NCI-H510A treated with DMSO at 0.1 percent for 48 hours (cell line): ENCODE data around the gene USO1.
"Not testable (repeated sequence)": the region's sequence is repeated elsewhere in the genome, so short reads cannot be mapped to it uniquely, and the experiment has no call there.

Source experiments
- DNase-seq: peaks from one replicate; lab custom pipeline; 2025; lab: John Stamatoyannopoulos, UW

The USO1 gene

DNA sequence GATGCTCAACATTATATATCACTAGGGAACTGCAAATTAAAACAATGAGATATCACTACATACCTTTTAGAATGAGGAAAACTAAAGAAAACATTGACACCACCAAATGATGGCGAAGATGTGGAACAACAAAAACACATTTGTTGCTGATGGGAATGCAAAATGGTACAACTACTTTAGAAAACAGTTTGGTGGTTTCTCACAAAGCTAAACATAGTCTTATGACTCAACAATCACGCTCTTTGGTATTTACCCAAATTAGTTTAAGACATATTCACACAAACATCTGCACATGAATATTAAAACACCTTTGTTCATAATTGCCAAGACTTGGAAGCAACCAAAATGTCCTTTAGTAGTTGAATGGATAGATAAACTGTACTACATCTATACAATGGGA lies 53.2 kb downstream of the USO1 start:
- DNase-seq = no peak

DNA sequence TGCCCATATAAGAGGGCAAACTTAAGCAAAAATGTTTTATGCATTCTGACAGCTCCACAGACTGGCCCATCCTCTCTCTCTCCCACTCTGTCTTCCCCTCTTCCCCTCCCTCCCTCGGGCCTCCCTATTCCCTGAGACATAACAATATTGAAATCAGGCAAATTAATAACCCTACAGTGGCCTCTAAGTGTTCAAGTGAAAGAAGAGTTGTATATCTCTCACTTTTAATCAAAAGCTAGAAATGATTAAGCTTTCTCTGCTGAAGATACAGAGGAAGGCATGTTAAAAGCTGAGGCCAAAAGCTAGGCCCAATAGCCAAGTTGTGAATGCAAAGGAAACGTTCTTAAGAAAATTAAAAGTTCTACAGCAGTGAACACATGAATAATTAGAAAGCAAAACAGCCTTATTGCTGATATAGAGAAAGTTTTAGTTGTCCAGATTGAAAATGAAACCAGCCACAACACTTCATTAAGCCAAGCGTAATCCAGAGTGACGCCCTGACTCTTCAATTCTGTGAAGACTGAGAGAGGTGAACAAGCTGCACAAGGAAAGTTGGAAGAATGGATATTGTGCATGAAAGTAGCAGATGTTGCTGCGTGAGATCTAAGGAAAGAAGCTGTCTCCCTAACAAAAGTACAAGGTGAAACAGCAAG lies 54.9 kb downstream of the USO1 start:
- no peak for DNase-seq

DNA sequence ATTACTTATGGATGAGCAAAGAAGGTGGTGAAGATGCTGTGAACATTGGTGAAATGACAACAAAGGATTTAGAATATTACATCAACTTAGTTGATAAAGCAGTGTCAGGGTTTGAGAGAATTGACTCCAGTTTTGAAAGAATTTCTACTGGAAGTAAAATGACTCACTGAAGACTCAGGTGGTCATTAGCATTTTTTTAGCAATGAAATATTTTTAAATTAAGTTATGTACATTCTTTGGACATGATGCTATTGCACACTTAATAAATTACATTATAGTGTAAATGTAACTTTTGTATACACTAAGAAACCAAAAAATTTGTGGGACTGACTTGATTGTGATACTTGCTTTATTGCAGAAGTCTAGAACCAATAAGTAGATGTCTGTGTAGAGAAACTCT lies 56.9 kb downstream of the USO1 start:
- DNase-seq = no peak

DNA sequence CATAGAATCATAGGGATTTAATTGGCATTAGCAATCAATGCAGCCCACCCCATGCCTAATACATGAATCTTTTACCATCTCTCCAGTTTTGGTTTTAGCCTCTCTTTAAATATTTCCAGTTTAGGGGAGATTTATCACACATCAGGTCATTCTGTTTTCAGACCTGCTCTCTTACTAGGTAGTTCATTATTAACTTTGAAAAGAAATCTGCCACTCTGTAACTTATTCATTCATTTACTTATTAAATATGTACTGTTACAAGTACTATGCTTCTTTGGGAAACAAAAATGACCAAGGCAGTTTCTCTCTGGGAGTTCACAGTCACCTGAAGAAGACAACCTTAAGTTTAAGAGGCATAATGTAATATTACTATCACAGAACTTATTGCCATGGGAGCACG lies 62.1 kb downstream of the USO1 start:
- no peak for DNase-seq

DNA sequence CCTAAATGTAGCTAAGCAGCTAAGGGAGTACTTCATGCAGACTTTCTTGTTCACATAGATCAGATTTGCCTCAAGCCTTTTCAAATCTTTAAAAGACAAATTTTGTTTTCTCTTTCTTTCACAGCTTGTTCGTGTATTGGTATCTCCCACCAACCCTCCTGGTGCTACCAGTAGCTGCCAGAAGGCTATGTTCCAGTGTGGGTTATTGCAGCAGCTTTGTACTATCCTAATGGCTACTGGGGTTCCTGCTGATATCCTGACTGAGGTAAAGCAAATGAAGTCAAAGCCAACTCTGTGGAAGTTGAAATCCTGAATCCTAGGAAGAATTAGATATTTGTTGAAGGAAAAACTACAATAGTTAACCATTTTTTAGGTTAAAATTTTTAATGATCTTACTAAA lies 62.6 kb downstream of the USO1 start:
- no peak for DNase-seq

DNA sequence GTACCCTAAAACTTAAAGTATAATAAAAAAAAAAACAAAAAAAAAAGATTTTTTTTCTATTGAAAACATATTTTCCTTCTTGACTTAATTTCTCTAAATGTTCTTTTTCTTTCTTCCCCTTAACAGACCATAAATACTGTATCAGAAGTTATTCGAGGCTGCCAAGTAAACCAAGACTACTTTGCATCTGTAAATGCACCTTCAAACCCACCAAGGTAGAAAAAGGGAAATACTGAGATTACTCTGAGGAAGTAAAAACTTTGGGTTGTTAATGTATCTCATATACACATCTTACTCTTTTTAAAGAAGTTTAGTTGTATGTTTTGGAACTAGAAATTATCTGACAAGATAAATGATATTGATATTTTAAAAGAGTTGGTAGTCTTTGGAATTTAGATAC lies 65.6 kb downstream of the USO1 start:
- DNase-seq = no peak

DNA sequence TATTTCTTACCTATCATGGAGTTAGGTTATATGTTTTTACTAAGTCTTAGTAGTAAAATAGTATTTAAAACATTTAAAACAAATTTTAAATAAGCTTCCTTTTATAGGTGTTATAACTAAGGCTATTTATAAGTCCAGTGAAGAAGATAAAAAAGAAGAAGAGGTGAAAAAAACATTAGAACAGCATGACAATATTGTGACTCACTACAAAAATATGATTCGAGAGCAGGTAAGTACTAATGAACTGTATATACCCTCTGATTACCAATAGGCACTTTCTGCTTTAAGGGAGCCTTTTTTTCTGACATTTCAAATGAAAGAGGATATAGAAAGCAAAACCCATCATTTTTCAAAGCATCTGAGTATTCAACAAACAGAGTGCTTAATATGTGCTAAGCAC lies 76.6 kb downstream of the USO1 start:
- DNase-seq = no peak

DNA sequence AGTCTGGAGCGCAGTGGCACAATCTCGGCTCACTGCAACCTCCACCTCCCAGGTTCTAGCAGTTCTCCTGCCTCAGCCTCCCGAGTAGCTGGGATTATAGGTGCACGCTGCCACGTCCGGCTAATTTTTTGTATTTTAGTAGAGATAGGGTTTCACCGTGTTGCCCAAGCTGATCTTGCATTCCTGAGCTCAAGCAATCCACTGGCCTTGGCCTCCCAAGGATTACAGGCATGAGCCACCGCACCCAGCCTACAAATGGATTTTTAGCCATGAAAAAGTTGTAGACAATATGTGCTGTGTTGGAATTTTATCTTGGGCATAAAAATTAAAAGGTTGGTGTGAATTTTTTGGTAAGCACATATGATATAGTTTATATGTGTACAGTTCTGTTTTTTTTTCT lies 81.7 kb downstream of the USO1 start:
- DNase-seq = not testable (repeated sequence)

DNA sequence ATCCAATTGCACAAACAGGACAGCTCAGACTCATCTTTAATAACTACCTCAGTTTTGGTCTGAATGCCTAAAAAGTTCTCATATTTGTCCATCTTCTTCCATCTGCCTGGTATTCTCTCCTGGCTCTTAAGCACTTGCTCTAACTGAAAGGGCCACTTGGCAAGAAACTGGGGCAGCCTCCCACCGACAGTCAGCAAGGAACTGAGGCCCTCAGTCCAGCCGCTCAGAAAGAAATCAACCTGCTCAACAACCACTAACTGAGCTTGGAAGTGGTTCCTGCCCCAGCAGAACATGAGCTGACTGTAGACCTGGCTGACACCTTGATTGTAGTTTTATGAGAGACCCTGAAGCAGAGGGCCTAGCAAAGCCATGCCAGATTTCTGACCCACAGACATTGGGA lies 93.5 kb downstream of the USO1 start:
- no peak for DNase-seq

DNA sequence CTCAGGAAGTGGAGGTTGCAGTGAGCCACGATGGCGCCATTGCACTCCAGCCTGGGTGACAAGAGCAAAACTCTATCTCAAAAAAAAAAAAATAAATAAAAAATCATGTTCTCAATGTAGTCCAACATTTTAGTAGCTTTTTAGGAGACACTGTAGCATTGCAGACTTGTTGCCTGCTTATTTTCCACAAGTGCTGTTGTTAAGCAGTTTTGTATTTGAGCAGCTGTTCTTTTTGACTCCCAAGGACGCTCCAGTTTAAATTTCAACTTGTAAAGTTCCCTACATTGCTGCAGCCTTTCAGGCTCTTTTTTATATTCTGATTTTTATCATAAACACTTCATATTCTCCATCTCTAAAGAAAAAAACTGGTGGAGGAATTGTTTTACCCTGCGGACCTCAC lies 94.7 kb downstream of the USO1 start:
- DNase-seq = no peak

DNA sequence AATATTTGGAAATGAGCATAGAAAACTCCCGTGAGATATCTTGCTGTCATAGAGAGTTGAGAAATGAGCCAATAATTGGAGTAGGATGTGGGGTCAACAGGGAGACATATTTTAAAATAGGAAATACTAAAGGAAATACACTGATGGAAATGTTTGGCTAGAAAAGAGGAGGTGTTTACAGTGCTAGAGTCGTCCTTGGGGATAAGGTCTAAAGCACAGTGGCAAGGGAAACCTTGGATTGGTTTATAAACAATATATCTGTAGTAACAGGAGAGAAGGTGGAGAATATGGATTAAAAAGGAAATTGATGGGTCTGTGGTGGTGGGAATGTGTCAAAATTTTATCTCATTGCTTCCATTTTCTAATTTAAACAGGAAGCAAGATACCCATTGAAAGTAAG lies 95.8 kb downstream of the USO1 start:
- DNase-seq = no peak

DNA sequence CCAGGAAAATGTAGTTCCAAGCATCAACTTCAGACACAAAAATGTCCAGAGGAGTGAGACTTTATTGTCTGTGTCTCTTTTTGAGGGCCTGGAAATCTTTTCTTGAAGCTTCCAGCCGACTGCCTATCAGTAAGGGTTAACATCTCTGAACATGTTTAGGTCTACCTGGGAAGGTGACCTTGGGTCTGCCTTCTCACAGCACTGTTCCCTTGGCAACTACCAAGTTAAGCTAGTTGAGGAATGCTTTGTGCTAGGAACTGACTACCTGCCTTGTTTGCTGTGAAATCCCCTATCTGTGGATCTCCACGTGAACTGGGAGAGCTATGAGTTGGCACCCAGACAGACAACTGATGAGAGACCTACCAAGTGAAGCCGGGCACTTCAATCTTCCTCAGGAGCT lies 96.3 kb downstream of the USO1 start:
- no peak for DNase-seq

DNA sequence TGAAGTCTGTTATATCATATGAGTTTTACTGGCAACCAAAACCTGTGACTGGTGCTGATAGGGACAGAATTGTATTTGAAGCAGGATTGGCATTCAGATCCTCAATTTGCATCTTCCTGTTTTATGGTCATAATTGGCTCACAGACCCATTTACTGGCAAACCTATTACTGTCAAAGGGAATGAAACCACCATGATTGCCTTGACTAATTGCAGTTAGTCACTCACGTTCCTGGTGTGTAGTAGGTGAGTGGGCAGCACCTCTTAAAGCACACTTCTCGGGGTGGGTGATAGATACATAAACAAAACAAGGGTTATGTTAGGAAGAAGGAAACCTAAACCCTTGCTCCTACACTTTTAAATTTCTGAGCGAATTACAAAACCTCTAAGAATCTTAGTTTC lies 96.8 kb downstream of the USO1 start:
- no peak for DNase-seq

DNA sequence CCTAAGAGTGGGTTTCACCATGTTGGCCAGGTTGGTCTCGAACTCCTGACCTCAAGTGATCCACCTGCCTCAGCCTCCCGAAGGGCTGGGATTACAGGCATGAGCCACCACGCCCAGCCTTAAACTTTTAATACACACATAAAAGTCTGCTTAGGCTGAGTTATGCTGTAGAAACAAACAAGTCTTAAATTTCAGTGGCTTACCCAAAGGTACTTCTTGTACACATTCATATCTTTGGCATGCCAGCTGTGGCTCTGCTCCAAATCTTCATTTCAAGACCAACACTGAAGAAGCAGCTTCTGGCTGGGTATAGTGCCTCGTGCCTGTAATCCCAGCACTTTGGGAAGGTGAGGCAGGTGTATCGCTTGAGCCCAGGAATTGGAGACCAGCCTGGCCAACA lies 97.6 kb downstream of the USO1 start:
- DNase-seq = no peak

DNA sequence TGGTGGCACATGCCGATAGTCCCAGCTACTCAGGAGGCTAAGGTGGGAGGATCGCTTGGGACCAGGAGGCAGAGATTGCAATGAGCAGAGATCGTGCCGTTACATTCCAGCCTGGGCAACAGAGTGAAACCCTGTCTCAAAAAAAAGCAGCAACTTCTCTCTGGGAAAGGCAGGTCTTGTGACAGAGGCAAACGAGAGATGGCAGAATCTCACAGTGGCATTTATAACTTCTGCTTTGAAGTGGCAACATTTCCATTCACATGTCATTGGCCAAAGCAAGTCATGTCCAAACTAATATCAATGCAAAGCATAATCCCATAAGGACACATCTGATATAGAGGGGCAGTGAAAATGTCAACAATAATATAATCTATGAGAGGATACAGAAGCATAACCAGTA lies 98.0 kb downstream of the USO1 start:
- DNase-seq = no peak

DNA sequence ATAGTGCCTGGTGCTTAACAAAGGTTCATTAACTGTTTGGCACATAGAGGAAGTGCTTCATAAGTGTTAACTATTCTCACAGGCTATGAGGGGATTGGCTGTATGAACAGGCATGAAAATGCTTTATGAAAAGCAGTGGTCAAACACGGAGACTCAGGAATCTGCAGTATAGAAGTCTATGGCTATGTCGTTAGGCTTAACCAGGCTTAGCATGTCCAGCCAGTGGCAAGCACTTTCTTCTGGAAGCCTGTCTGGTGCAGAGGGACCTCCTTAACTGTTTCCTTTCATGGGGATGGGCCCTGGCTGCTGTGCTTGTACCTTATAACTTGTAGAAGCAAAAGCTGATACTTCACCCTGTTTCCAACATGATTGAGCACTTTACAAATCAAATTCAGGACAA lies 99.4 kb downstream of the USO1 start:
- DNase-seq = no peak

DNA sequence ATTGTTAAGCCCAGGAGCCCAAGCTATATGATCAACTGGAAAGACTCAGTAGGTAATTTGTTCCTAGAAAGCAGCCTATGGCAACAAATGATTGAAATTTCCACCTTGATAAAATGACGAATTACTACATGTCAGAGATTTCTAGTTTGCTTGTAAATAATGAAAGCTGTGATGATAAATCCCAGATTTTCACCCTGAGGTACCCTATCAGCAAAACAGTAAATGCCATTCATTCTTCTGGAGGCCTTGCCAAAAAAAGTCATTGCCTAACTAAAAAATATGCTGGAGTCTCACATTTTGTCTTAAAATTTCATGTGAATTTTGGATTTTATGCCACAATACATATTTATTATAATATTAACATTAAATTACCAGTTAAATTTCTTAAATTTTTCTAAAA lies 106.5 kb downstream of the USO1 start:
- DNase-seq = no peak

DNA sequence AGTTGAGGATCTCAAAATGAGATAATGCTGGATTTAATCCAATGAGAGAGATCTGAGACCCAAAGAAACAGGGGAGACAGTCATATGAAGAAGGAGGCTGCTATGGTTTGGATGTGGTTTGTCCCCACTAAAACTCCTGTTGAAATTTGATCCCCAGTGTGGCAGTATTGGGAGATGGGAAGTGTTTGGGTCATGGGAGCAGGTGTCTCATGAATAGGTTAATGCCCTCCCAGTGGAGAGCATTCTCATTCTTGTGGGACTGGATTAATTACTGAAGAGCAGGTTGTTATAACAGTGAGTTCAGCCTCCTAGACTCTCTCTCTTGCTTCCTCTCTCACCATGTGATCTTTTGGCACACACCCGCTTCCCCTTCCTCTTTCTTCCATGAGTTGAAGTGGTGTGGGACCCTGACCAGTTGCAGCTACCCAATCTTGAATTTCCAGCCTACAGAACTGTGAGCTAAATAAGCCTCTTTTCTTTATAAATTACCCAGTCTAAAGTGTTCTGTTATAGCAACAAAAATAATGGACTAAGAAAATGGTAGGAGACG lies 107.6 kb downstream of the USO1 start:
- DNase-seq = peak; percentile 74

DNA sequence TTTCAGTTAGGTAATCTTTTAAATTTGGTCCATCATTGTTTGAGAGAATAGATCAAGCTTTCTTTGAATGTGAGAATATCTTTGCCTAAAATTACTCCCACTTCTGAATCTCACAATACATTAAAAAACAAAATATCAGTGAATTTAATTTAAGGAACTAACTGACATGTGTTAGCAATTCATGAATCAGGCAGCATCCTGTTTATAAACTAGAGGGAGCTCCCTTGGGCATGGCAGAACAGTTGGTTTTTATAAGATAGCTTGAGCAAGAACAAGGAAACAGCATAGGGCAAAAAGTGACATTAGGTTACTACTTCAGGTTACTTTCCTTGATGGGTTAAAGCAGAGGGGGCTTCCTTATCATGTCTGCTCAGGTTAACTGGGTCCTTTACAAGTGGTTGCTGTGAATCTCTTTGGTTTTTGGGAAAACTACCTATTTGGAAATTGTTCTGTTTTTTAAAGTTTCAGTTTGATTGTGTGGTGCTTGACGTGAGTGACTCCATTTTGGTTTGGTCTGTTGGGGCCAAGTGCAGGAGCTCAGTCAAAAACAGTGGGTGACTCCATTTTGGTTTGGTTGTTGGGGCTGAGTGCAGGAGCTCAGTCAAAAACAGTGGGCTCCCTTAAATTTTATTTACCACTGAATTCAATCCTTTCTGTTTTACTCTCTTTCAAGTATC lies 109.9 kb downstream of the USO1 start:
- no peak for DNase-seq

DNA sequence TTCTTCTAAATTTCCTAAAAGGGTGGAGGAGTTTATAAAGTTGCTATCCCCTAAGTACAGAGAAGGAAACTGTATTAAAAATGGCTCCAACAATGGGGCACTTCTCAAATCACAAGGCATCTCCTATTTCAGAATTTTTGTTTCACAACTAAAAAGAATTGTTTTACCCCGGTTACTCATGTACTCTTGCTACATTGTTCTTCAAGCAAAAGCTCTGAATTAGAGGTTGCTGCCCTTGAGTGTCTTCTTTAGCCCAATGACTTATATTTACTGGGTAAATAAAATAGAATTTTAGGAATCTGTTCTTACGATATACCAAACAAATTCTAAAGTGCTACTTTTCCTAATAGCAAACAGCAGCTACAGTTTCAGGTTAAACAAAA lies 110.4 kb downstream of the USO1 start:
- no peak for DNase-seq

DNA sequence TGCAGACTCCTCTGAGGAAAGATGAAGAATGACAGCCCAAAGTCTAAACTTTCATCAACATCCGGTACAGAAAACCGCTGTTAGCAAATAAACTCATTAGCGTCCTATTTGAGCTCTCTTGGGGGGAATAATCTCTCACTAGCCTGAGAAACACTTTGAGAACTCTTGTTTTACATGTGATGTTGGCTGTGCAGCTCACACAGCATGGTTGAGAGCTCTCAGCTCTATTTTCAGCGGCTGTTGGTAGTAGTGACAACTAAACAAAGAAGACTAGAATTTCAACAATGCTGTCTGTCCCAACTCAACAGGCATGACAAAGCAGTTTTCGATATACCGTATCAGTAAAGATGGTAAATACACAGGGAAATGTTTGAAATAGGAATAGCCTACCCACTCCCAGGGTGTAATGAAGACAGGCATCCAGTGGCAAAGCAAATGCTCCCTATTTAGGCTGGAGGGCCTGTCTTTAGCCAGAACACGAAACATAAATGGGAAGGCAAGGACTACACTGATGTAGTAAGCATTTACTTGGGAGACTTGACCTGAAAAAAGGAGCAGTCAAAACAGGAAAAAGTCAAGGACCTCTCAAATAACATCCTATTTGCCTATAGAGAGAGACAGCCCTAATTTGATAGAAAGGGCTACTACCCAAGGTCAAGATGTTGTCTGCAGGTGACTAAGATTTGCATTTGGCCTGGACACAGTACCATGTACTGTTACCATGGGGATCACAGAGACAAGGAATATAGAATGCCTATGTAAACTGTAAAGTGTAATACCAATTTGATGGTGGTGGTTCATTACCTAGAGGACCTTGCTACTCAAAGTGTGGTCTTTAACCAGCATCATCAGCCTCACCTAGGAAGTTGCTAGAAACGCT lies 117.5 kb downstream of the USO1 start:
- peak; percentile 83 for DNase-seq

DNA sequence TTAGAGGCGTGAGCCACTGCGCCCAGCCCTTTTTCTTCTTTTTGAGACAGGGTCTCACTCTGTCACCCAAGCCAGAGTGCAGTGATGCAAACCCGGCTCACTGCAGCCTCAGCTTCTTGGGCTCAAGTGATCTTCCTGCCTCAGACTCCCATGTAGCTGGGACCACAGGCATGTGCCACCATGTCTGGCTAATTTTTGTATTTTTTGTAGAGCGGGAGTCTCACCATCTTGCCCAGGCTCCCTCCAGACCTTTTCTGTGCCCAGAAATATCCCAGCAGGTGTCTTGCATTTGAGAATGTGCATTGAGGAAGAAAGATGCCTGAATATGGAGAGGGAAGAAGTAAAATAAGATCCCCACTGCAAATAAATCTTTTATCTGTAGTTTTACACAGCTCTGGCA lies 119.2 kb downstream of the USO1 start:
- DNase-seq = no peak

DNA sequence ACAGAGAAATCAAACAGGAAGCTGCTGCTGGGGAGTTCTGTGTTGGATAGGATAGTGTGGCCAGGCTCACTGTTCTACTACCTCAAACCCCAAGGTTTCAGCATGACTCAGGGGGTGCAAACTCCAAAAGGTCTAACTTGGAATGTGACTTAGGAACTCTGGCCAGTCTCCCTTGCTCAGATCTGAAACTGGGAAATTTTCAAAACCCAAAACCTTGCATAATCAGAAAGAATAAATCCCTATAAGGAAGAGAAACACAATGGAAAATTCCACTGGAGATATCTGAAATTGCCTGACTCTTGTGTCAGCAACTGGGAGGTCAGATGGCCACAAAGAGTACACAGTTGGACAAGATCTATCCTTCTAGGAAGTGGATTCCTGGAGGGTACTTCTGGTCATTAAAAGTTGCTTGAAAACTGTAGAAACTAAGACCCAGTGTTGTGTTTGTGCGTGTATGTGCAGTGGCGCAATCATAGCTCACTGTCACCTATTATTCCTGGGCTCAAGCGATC lies 119.8 kb downstream of the USO1 start:
- DNase-seq = no peak
